NCI-H1092 treated with DMSO at 0.1 percent for 48 hours (cell line): ENCODE data around the gene HAT1.

Experiments used
- DNase-seq: peaks from one replicate; lab custom pipeline; 2025; lab: John Stamatoyannopoulos, UW

The HAT1 gene

GRCh38 chr2:171919453-171919852 is 2.8 kb upstream of the HAT1 start:
- DNase-seq: no peak

GRCh38 chr2:171921970-171922229 is 361 bp upstream of the HAT1 start:
- no peak for DNase-seq

GRCh38 chr2:171923206-171923605 is 945 bp downstream of the HAT1 start:
- DNase-seq: no peak

GRCh38 chr2:171924170-171924942 is 2.1 kb downstream of the HAT1 start:
- DNase-seq: no peak

GRCh38 chr2:171930385-171930784 is 8.1 kb downstream of the HAT1 start:
- no peak for DNase-seq

- DNase-seq: no peak
Measured at GRCh38 chr2:171939058-171939742, 16.9 kb downstream of the HAT1 start.

GRCh38 chr2:171939743-171940071 is 17.4 kb downstream of the HAT1 start:
- DNase-seq: no peak

GRCh38 chr2:171941316-171941699 is 19.0 kb downstream of the HAT1 start:
- no peak for DNase-seq

GRCh38 chr2:171943869-171944268 is 21.6 kb downstream of the HAT1 start:
- DNase-seq: no peak

GRCh38 chr2:171952276-171952675 is 30.0 kb downstream of the HAT1 start:
- no peak for DNase-seq

GRCh38 chr2:171952748-171953147 is 30.5 kb downstream of the HAT1 start:
- DNase-seq: no peak

GRCh38 chr2:171956135-171956825 is 34.0 kb downstream of the HAT1 start:
- DNase-seq: no peak

- DNase-seq: no peak
Measured at GRCh38 chr2:171957061-171957460, 34.8 kb downstream of the HAT1 start.

GRCh38 chr2:171958475-171958874 is 36.2 kb downstream of the HAT1 start:
- DNase-seq: no peak

GRCh38 chr2:171959998-171960397 is 37.7 kb downstream of the HAT1 start:
- no peak for DNase-seq

- no peak for DNase-seq
Measured at GRCh38 chr2:171960570-171960969, 38.3 kb downstream of the HAT1 start.

- DNase-seq: no peak
Measured at GRCh38 chr2:171963198-171963597, 40.9 kb downstream of the HAT1 start.

- DNase-seq: no peak
Measured at GRCh38 chr2:171964308-171964707, 42.0 kb downstream of the HAT1 start.

- DNase-seq: no peak
Measured at GRCh38 chr2:171965238-171965637, 43.0 kb downstream of the HAT1 start.

GRCh38 chr2:171965661-171966060 is 43.4 kb downstream of the HAT1 start:
- no peak for DNase-seq

- DNase-seq: peak; percentile 66
Measured at GRCh38 chr2:171966235-171966634, 44.0 kb downstream of the HAT1 start.

GRCh38 chr2:171966688-171967087 is 44.4 kb downstream of the HAT1 start:
- no peak for DNase-seq

- no peak for DNase-seq
Measured at GRCh38 chr2:171968509-171968908, 46.2 kb downstream of the HAT1 start.
